GM18526 (cell line): Measurements from ENCODE around the gene HBE1.

Source experiments
- POLR2A ChIP-seq: IDR thresholded peaks from 3 replicates; pipeline ENCODE4 v1.6.1; 2011; ENCODE audit not compliant: insufficient read length; ENCODE audit errors: extremely low read depth

The HBE1 gene

DNA sequence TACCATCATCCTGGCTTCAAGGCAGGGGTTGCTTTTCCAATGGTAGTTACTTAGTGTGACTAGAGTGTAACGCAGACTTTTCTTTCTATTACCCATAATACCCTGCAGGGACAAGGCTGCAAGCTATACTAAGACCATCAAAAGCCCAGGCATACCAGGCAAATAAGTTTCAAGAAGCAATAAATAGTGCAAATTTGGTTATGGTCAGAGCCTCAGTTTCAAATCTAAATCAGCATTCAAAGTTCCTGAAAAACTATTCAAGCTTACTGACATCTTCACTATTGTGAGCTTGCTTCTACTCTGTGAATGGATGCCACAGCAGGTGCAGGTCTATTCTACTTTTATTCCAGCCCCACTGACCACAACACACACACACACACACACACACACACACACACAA, 40.4 kb downstream of the HBE1 start:
- TF ChIP-seq POLR2A, result no peak

DNA sequence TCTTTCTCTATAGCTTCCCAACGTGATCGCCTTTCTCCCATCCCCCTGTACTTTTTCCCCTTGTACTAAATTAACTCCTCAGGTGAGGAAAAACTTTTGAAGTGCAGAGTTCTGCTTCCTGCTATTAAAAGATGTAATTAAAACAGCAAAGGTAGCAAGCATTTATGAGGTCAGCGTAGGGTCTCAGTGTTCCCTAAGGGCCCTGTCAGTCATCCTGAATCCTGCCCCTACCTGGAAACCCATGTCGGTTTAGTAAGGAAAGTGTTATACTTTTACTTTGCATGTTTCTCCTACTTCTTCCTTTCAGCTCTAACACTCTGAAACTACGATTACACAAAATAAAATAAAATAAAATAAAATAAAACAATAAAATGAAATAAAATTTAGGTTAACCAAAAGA, 41.6 kb downstream of the HBE1 start:
- TF ChIP-seq POLR2A, result no peak

DNA sequence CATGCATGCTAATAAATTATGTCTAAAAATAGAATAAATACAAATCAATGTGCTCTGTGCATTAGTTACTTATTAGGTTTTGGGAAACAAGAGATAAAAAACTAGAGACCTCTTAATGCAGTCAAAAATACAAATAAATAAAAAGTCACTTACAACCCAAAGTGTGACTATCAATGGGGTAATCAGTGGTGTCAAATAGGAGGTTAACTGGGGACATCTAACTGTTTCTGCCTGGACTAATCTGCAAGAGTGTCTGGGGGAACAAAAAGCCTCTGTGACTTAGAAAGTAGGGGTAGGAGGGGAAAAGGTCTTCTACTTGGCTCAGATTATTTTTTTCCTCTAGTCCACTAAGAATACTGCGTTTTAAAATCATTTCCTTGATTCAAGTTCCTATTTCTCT, 42.1 kb downstream of the HBE1 start:
- TF ChIP-seq POLR2A, result no peak

DNA sequence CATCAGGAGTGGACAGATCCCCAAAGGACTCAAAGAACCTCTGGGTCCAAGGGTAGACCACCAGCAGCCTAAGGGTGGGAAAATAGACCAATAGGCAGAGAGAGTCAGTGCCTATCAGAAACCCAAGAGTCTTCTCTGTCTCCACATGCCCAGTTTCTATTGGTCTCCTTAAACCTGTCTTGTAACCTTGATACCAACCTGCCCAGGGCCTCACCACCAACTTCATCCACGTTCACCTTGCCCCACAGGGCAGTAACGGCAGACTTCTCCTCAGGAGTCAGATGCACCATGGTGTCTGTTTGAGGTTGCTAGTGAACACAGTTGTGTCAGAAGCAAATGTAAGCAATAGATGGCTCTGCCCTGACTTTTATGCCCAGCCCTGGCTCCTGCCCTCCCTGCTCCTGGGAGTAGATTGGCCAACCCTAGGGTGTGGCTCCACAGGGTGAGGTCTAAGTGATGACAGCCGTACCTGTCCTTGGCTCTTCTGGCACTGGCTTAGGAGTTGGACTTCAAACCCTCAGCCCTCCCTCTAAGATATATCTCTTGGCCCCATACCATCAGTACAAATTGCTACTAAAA, 42.9 kb downstream of the HBE1 start, which contains the start of gene HBB:
Gene HBB (minus strand): TSS at position 340 of the 579 bp plus-strand sequence. CDS start 50 bp downstream, at position 290.
- TF ChIP-seq POLR2A, result no peak

DNA sequence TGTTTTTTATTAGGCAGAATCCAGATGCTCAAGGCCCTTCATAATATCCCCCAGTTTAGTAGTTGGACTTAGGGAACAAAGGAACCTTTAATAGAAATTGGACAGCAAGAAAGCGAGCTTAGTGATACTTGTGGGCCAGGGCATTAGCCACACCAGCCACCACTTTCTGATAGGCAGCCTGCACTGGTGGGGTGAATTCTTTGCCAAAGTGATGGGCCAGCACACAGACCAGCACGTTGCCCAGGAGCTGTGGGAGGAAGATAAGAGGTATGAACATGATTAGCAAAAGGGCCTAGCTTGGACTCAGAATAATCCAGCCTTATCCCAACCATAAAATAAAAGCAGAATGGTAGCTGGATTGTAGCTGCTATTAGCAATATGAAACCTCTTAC, 44.3 kb downstream of the HBE1 start:
- no peak for TF ChIP-seq POLR2A

DNA sequence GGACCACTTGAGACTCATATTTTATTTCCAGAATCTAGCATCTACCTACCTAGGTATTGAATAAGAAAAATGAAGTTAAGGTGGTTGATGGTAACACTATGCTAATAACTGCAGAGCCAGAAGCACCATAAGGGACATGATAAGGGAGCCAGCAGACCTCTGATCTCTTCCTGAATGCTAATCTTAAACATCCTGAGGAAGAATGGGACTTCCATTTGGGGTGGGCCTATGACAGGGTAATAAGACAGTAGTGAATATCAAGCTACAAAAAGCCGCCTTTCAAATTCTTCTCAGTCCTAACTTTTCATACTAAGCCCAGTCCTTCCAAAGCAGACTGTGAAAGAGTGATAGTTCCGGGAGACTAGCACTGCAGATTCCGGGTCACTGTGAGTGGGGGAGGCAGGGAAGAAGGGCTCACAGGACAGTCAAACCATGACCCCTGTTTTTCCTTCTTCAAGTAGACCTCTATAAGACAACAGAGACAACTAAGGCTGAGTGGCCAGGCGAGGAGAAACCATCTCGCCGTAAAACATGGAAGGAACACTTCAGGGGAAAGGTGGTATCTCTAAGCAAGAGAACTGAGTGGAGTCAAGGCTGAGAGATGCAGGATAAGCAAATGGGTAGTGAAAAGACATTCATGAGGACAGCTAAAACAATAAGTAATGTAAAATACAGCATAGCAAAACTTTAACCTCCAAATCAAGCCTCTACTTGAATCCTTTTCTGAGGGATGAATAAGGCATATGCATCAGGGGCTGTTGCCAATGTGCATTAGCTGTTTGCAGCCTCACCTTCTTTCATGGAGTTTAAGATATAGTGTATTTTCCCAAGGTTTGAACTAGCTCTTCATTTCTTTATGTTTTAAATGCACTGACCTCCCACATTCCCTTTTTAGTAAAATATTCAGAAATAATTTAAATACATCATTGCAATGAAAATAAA, 44.9 kb downstream of the HBE1 start:
- TF ChIP-seq POLR2A, result no peak

DNA sequence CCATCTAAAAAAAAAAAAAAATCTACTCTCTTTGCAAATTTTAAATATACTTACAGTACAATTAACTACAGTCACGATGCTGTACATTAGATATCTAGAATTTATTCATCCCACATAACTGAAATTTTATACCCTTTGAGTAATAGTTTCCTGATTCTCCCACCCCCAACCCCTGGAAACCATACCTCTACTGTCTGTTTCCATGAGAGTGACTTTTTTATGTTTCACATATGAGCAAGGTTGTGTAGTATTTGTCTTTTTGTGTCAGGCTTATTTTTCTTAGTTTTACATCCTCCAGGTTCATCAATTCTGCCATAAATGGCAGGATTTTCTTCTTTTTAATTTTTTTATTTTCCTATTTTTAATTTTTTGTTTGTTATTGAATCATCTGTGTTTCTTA, 46.1 kb downstream of the HBE1 start:
- TF ChIP-seq POLR2A, result no peak

DNA sequence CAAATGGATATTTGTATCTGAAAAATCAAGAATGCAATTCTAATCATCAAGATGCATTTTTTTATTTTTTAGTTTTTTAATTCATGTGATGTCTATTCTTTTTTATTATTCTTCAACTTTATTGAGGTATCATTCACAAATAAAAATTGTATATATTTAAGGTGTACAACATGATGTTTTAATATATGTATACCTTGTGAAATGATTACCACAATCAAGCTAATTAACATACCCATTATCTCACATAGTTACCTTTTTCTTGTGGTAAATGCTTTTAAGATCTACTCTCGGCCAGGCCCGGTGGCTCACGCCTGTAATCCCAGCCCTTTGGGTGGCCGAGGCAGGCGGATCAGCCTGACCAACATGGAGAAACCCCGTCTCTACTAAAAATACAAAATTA, 46.6 kb downstream of the HBE1 start:
- no peak for TF ChIP-seq POLR2A
